HEK293T (cell line): ENCODE results near the gene SLC16A14.

Source experiments
- CTCF ChIA-PET: fragments of 350-600 bp; formaldehyde crosslinking; extraction: SDS; loops from one replicate; lab custom pipeline; 2021; ENCODE audit warnings: antibody characterized with exemption, inconsistent platforms; lab: Yijun Ruan, JAX
- POLR2A ChIA-PET: fragments of 350-600 bp; formaldehyde crosslinking; extraction: SDS; loops from one replicate; lab custom pipeline; 2020; ENCODE audit warnings: antibody characterized with exemption, inconsistent platforms; lab: Yijun Ruan, JAX
- DNase-seq: peaks from one replicate; pipeline ENCODE4 v3.0.0; 2012; ENCODE audit warnings: mixed read lengths; ENCODE audit errors: extremely low spot score
- ARNT ChIP-seq: fragments of 450-650 bp; IDR thresholded peaks from 2 replicates; pipeline ENCODE4 v1.6.1; 2017; ENCODE audit warnings: mild to moderate bottlenecking
- BHLHE40 ChIP-seq: fragments of 450-650 bp; IDR thresholded peaks from 2 replicates; pipeline ENCODE4 v1.6.1; 2016; ENCODE audit warnings: mild to moderate bottlenecking, moderate library complexity, borderline replicate concordance
- CTBP1 ChIP-seq: fragments of 450-650 bp; IDR thresholded peaks from 2 replicates; pipeline ENCODE4 v1.6.1; 2016; ENCODE audit warnings: borderline replicate concordance
- ELF4 ChIP-seq: fragments of 450-650 bp; IDR thresholded peaks from 2 replicates; pipeline ENCODE4 v1.6.1; 2017; ENCODE audit warnings: antibody characterized with exemption
- FOXA1 ChIP-seq: fragments of 450-650 bp; IDR thresholded peaks from 2 replicates; pipeline ENCODE4 v1.6.1; 2016; ENCODE audit warnings: mild to moderate bottlenecking
- FOXK2 ChIP-seq: fragments of 450-650 bp; IDR thresholded peaks from 2 replicates; pipeline ENCODE4 v1.6.1; 2016; ENCODE audit warnings: mild to moderate bottlenecking
- FOXM1 ChIP-seq: fragments of 450-650 bp; IDR thresholded peaks from 2 replicates; pipeline ENCODE4 v1.6.1; 2017; ENCODE audit warnings: mild to moderate bottlenecking, borderline replicate concordance
- HDGF ChIP-seq: fragments of 450-650 bp; IDR thresholded peaks from 2 replicates; pipeline ENCODE4 v1.6.1; 2017; ENCODE audit warnings: antibody characterized with exemption, borderline replicate concordance
- L3MBTL2 ChIP-seq: fragments of 450-650 bp; conservative IDR thresholded peaks from 2 replicates; pipeline ENCODE4 v1.6.1; 2016; ENCODE audit warnings: mild to moderate bottlenecking
- LEF1 ChIP-seq: fragments of 450-650 bp; IDR thresholded peaks from 2 replicates; pipeline ENCODE4 v1.6.1; 2017; ENCODE audit warnings: mild to moderate bottlenecking, borderline replicate concordance
- NFRKB ChIP-seq: fragments of 450-650 bp; IDR thresholded peaks from 2 replicates; pipeline ENCODE4 v1.6.1; 2016; ENCODE audit warnings: mild to moderate bottlenecking, moderate library complexity
- PKNOX1 ChIP-seq: fragments of 450-650 bp; IDR thresholded peaks from 2 replicates; pipeline ENCODE4 v1.6.1; 2016
- SP1 ChIP-seq: fragments of 450-650 bp; IDR thresholded peaks from 2 replicates; pipeline ENCODE4 v1.6.1; 2017
- SUZ12 ChIP-seq: fragments of 450-650 bp; IDR thresholded peaks from 2 replicates; pipeline ENCODE4 v1.6.1; 2016; ENCODE audit warnings: mild to moderate bottlenecking
- TARDBP ChIP-seq: fragments of 450-650 bp; IDR thresholded peaks from 2 replicates; pipeline ENCODE4 v1.6.1; 2016
- ZNF384 ChIP-seq: fragments of 450-650 bp; IDR thresholded peaks from 2 replicates; pipeline ENCODE4 v1.6.1; 2016

SLC16A14 gene

GRCh38 chr2:230085201-230085600 lies 16.5 kb upstream of the SLC16A14 start:
- TF ChIP-seq SUZ12 (no peak), LEF1 (no peak), FOXK2 (no peak), CTBP1 (no peak), FOXA1 (no peak), ZNF384 (no peak), ELF4 (no peak), L3MBTL2 (no peak)
- DNase-seq, result no peak
- ChIA-PET CTCF (interaction anchor here (0.5 to 1.5 kb wide), 2 partner anchors 18 to 19 kb away, joined by 3 to 7 read pairs; no protein-coding TSS in a partner anchor), POLR2A (no interaction called here)

GRCh38 chr2:230077851-230078547 lies 9.3 kb upstream of the SLC16A14 start:
- no peak for DNase-seq
- TF ChIP-seq FOXM1 (no peak), L3MBTL2 (no peak), FOXK2 (no peak), HDGF (no peak), NFRKB (no peak), PKNOX1 (no peak), TARDBP (no peak), ZNF384 (no peak), SUZ12 (no peak), LEF1 (no peak), SP1 (no peak)
- POLR2A ChIA-PET, result no interaction called here

GRCh38 chr2:230076819-230077218 lies 8.1 kb upstream of the SLC16A14 start:
- TF ChIP-seq SP1 (no peak), PKNOX1 (no peak), TARDBP (no peak), ARNT (no peak), FOXA1 (no peak), BHLHE40 (no peak), CTBP1 (no peak), ELF4 (no peak), NFRKB (no peak)
- POLR2A ChIA-PET, result no interaction called here
- CTCF ChIA-PET, result interaction anchor here (1.5 kb wide), 1 partner anchor 10 kb away, joined by 9 read pairs; no protein-coding TSS in a partner anchor
- DNase-seq, result no peak

More at GRCh38 chr2:230077851-230078547, 9.3 kb upstream of the SLC16A14 start:
- CTCF ChIA-PET, result interaction anchor here (1.4 kb wide), 1 partner anchor 11 kb away, joined by 5 read pairs; no protein-coding TSS in a partner anchor

GRCh38 chr2:230075988-230076631 lies 7.4 kb upstream of the SLC16A14 start:
- no peak for DNase-seq
- POLR2A ChIA-PET, result no interaction called here
- CTCF ChIA-PET, result interaction anchor here (1.5 kb wide), 1 partner anchor 9 kb away, joined by 9 read pairs; no protein-coding TSS in a partner anchor
- TF ChIP-seq PKNOX1 (no peak), TARDBP (no peak), HDGF (no peak), NFRKB (no peak), FOXK2 (no peak), ZNF384 (no peak), LEF1 (no peak), ARNT (no peak), CTBP1 (no peak), L3MBTL2 (no peak), BHLHE40 (no peak)

GRCh38 chr2:230071421-230071820 lies 2.7 kb upstream of the SLC16A14 start:
- TF ChIP-seq LEF1, result no peak
- TF ChIP-seq SUZ12, result no peak
- no peak for TF ChIP-seq SP1
- TF ChIP-seq FOXM1, result no peak
- TF ChIP-seq ZNF384, result no peak
- TF ChIP-seq HDGF, result no peak
- no peak for TF ChIP-seq ARNT
- no peak for TF ChIP-seq CTBP1
- TF ChIP-seq NFRKB, result no peak
- no peak for TF ChIP-seq BHLHE40
- TF ChIP-seq PKNOX1, result no peak
- no peak for TF ChIP-seq FOXA1
- TF ChIP-seq FOXK2, result no peak
- TF ChIP-seq TARDBP, result no peak
- ChIA-PET CTCF (no interaction called here), POLR2A (no interaction called here)
- DNase-seq, result no peak
